ENCODE results near the gene TSPAN11.
A peak's percentile ranks its signal among the peaks of the same experiment; 100 is the strongest.
"Not testable (repeated sequence)": the region's sequence is repeated elsewhere in the genome, so short reads cannot be mapped to it uniquely, and the experiment has no call there.

Gene TSPAN11

DNA sequence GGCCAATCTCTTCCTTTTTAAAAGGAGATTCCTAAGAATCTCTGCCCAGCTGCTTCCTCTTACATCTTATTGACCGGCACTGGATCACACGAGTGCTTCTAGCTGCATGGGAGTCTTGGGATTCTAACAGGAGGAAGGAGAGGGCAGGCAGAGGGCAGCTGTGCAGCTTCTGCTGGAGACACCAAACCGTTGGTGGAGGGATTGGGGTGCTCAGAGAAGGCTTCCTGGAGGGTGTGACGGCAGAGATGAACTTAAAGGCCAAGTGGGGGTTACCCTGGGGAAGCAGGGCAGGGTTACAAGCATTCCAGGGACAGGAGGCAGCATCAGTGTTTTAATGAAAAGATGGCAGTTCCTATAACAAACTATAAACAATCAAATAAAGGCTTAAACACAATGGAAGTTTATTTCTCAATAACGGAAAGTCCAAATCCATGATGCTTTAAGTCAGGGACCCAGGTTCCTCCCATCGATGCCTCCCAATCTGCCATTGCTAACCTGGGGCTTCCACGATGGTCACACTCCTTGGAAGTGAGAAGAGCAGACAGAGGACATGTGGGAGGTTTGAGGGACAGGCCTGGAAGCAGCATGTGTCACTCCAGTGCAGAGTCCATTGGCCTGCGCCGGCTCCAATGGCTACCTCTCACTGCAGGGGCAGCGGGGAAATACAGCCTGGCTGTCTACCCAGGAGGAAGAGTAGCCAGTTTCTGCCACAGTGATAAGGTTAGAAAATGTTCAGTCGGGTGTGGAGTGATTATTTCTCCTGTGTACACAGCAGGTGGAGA is 94.0 kb downstream of the TSPAN11 start:
- no peak overlapping the region for H3K4me3 ChIP-seq
- no peaks in the 10 kb centered on the region for H3K27me3 ChIP-seq (ENCODE audit: low read depth)
- no peak for DNase-seq (ENCODE audit: low spot score in 2 of 2)
- in situ Hi-C loops (cut with MboI; ENCODE audit: low sequenced_read_pairs): no loop called here
- no peaks in the 10 kb centered on the region for H3K4me1 ChIP-seq
- H3K9me3 ChIP-seq: no peaks in the 10 kb centered on the region
- H3K36me3 ChIP-seq (replicated peaks): no peaks in the 10 kb centered on the region

DNA sequence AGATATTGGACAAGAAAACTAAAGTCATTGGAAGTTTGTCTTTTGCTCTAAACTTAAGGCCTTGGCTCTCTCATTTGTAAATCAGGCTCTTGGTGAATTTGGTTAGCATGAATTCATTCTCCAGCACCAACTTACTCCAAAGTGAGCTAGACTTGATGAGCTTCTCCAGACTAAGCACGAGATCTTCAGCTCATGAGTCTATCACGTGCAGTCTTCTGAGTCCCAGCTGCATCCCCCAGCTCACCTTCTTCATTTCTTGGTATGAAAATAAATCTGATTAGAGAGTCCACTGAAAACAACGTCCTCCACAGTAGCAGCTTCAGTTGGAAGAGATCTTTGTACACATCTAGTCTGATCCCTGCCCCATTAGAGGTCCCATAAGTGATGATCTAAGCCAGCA is 94.6 kb downstream of the TSPAN11 start:
- no peak overlapping the region for H3K4me3 ChIP-seq
- in situ Hi-C loops (cut with MboI; ENCODE audit: low sequenced_read_pairs): no loop called here
- no peaks in the 10 kb centered on the region for H3K4me1 ChIP-seq

DNA sequence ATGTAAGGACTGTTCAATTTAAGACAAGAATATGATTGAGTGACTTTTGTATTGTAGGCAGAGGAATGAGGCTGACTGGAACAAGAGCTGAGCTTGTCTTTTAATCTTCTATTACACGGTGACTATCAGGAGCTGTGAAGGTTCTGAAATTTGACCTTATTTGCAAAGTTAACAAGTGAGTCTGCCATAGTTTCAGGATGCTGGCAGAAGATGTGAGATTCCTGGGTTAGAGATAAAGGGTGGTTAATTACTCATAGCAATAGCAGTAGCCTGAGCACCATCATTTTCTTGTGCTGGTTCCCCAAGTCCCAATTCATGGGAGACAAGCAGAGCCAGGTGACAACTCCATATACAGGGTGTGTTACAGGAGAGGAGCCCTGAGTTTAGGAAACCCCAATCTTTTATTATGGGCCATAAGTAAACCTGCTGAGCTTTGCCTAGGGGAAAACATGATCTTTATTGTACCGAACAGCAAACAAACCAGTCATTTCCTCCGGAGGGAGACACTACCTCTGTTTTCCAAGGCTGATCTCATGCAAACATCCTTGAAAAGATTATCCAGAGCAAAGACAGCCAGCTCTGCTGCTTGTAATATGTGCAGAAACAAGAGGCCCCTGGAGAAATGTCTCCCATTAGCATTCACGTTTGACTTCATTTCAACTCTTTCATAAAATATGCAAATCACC is 95.4 kb downstream of the TSPAN11 start:
- Histone ChIP-seq H3K4me1 (no peaks in the 10 kb centered on the region), H3K4me3 (no peak overlapping the region), H3K36me3 (replicated peaks) (no peaks in the 10 kb centered on the region), H3K27me3 (ENCODE audit: low read depth) (no peaks in the 10 kb centered on the region), H3K9me3 (no peaks in the 10 kb centered on the region)
- no peak for DNase-seq (ENCODE audit: low spot score in 2 of 2)
- in situ Hi-C loops (cut with MboI; ENCODE audit: low sequenced_read_pairs): no loop called here

More for the DNA sequence above, 94.6 kb downstream of the TSPAN11 start:
- no peak for DNase-seq (ENCODE audit: low spot score in 2 of 2)
- no peaks in the 10 kb centered on the region for H3K27me3 ChIP-seq (ENCODE audit: low read depth)
- H3K9me3 ChIP-seq: no peaks in the 10 kb centered on the region
- H3K36me3 ChIP-seq (replicated peaks): no peaks in the 10 kb centered on the region

GRCh38 chr12:31023271-31023724 is 96.8 kb downstream of the TSPAN11 start:
- Histone ChIP-seq H3K36me3 (replicated peaks) (no peaks in the 10 kb centered on the region), H3K4me3 (no peak overlapping the region), H3K27me3 (ENCODE audit: low read depth) (no peaks in the 10 kb centered on the region), H3K9me3 (no peaks in the 10 kb centered on the region), H3K4me1 (no peaks in the 10 kb centered on the region)
- DNase-seq (ENCODE audit: low spot score in 2 of 2): no peak
- in situ Hi-C loops (cut with MboI; ENCODE audit: low sequenced_read_pairs): no loop called here

- in situ Hi-C loops (cut with MboI; ENCODE audit: low sequenced_read_pairs): no loop called here
- Histone ChIP-seq H3K9me3 (no peaks in the 10 kb centered on the region), H3K27me3 (ENCODE audit: low read depth) (no peaks in the 10 kb centered on the region), H3K36me3 (replicated peaks) (no peaks in the 10 kb centered on the region), H3K4me1 (no peaks in the 10 kb centered on the region), H3K4me3 (no peak overlapping the region)
- DNase-seq (ENCODE audit: low spot score in 2 of 2): no peak
Observed at GRCh38 chr12:31026202-31026601, 99.7 kb downstream of the TSPAN11 start.

DNA sequence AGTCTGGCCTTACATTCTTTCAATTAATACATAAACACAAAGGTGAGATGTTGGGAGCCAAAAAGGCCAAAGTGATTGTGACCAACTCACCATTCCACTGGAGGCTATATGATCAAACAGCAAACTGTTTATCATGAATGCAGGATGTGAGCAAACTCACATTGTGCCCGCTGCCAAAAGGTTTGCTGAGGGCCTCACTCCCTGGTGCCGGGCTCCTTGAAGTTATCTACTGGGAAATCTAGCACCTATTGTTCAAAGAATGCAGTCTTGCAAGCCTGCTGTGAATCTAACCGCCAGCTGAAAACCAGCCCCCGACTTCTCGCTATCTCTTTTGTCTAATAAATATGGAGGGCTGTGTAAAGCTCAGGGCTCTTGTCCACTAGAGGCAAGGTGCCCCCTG is 100.5 kb downstream of the TSPAN11 start:
- peak in 1 of 2 experiments; percentile 18 for DNase-seq (ENCODE audit: low spot score in 2 of 2)
- H3K36me3 ChIP-seq (replicated peaks); H3K4me3 ChIP-seq; H3K4me1 ChIP-seq; H3K27me3 ChIP-seq (ENCODE audit: low read depth); H3K9me3 ChIP-seq; in situ Hi-C loops (cut with MboI; ENCODE audit: low sequenced_read_pairs): not testable (repeated sequence)

GRCh38 chr12:31029468-31029867 is 102.9 kb downstream of the TSPAN11 start:
- no peaks in the 10 kb centered on the region for H3K27me3 ChIP-seq (ENCODE audit: low read depth)
- H3K4me3 ChIP-seq: no peak overlapping the region
- DNase-seq (ENCODE audit: low spot score in 2 of 2): no peak
- H3K9me3 ChIP-seq: no peaks in the 10 kb centered on the region
- H3K4me1 ChIP-seq: no peaks in the 10 kb centered on the region
- in situ Hi-C loops (cut with MboI; ENCODE audit: low sequenced_read_pairs): no loop called here
- H3K36me3 ChIP-seq (replicated peaks): no peaks in the 10 kb centered on the region

GRCh38 chr12:31029916-31030562 is 103.5 kb downstream of the TSPAN11 start:
- DNase-seq (ENCODE audit: low spot score in 2 of 2): no peak

GRCh38 chr12:31031951-31032335 is 105.4 kb downstream of the TSPAN11 start:
- no peak for DNase-seq (ENCODE audit: low spot score in 2 of 2)
- no peaks in the 10 kb centered on the region for H3K27me3 ChIP-seq (ENCODE audit: low read depth)
- H3K4me1 ChIP-seq: no peaks in the 10 kb centered on the region
- H3K9me3 ChIP-seq: no peaks in the 10 kb centered on the region
- in situ Hi-C loops (cut with MboI; ENCODE audit: low sequenced_read_pairs): no loop called here
- no peak overlapping the region for H3K4me3 ChIP-seq
- no peaks in the 10 kb centered on the region for H3K36me3 ChIP-seq (replicated peaks)

More at GRCh38 chr12:31029916-31030562, 103.5 kb downstream of the TSPAN11 start:
- in situ Hi-C loops (cut with MboI; ENCODE audit: low sequenced_read_pairs): no loop called here
- Histone ChIP-seq H3K4me1 (no peaks in the 10 kb centered on the region), H3K9me3 (no peaks in the 10 kb centered on the region), H3K36me3 (replicated peaks) (no peaks in the 10 kb centered on the region), H3K4me3 (no peak overlapping the region), H3K27me3 (ENCODE audit: low read depth) (no peaks in the 10 kb centered on the region)

DNA sequence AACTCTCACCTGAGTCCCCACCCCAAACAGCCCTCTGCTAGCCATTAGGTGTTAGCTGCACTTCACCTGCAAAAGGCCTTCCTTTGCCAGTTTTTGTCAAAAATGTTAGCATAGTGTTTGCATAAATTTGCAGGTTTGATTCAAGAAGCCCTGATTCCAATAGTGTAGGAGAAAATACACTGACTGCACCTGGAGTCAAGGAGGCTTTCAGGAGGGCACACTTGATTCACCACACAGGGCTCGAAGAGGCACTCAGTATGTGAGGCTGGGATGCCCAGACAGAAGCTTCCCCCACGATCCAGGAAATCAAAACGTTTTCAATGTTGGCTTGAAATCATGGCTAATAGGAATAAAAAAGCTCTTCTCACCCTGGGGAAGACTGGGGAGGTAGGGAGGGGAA is 106.6 kb downstream of the TSPAN11 start:
- in situ Hi-C loops (cut with MboI; ENCODE audit: low sequenced_read_pairs): no loop called here
- Histone ChIP-seq H3K4me3 (no peak overlapping the region), H3K27me3 (ENCODE audit: low read depth) (no peaks in the 10 kb centered on the region), H3K9me3 (no peaks in the 10 kb centered on the region), H3K4me1 (no peaks in the 10 kb centered on the region), H3K36me3 (replicated peaks) (no peaks in the 10 kb centered on the region)
- no peak for DNase-seq (ENCODE audit: low spot score in 2 of 2)

- Histone ChIP-seq H3K4me3 (no peak overlapping the region), H3K9me3 (no peaks in the 10 kb centered on the region), H3K36me3 (replicated peaks) (no peaks in the 10 kb centered on the region), H3K4me1 (no peaks in the 10 kb centered on the region), H3K27me3 (ENCODE audit: low read depth) (no peaks in the 10 kb centered on the region)
- DNase-seq (ENCODE audit: low spot score in 2 of 2): no peak
- in situ Hi-C loops (cut with MboI; ENCODE audit: low sequenced_read_pairs): no loop called here
Observed at GRCh38 chr12:31033681-31034080, 107.1 kb downstream of the TSPAN11 start.

DNA sequence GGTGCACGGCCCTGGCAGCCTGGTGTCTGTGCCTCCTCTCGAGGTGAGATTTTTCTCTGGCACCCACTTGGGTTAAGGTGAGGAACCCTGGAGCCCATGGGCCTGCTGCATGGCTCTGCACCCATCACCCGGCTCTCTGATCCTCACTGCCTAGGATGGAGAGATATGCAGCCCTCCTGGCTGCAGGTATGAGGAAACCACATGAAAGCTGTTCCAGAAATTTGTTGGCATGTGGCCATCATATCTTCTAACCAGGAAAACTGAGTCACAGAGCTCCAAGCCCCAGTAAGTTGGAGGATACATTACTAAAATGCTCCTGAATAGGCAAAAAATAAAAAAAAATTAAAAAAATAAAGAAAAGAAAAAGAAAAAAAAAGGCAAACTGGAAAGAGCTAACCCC is 107.8 kb downstream of the TSPAN11 start:
- in situ Hi-C loops (cut with MboI; ENCODE audit: low sequenced_read_pairs): no loop called here
- DNase-seq (ENCODE audit: low spot score in 2 of 2): no peak
- Histone ChIP-seq H3K36me3 (replicated peaks) (no peaks in the 10 kb centered on the region), H3K27me3 (ENCODE audit: low read depth) (no peaks in the 10 kb centered on the region), H3K9me3 (no peaks in the 10 kb centered on the region), H3K4me1 (no peaks in the 10 kb centered on the region), H3K4me3 (no peak overlapping the region)

DNA sequence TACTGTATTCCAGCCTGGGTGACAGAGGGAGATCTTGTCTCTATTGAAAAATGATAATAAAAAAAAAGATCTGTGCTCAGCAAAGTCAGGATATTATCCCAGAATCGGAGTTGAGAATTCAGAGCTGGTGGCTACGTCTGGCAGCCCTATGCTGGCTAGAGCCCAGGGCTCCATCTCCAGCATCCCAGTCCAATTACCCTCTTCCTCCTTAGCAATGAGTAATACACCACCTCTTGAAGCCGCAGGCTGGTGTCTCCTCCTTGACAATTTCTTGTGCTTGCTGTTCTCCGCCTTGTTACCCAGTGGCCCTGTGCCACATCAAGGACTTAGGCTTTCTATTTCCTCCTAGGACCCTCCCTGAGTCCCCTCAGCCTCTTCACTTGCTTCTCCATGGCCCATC is 108.7 kb downstream of the TSPAN11 start:
- Histone ChIP-seq H3K36me3 (replicated peaks) (no peaks in the 10 kb centered on the region), H3K9me3 (no peaks in the 10 kb centered on the region), H3K4me3 (no peak overlapping the region), H3K27me3 (ENCODE audit: low read depth) (no peaks in the 10 kb centered on the region), H3K4me1 (no peaks in the 10 kb centered on the region)
- in situ Hi-C loops (cut with MboI; ENCODE audit: low sequenced_read_pairs): no loop called here
- DNase-seq (ENCODE audit: low spot score in 2 of 2): no peak

Measured in HAP-1 (cell line).